Stomach (tissue), 4 donors: ENCODE data around the gene ARHGAP24.

Source experiments
- CTCF ChIP-seq, 7 experiments: fragments of 450-650 bp in 4 of 7; fragments of 200-600 bp in 3 of 7; sonication (generic) in 3 of 7; IDR thresholded peaks; one replicate each; pipeline ENCODE4 v1.5.1; 2016 to 2019; ENCODE audit warnings: antibody characterized with exemption in 7 of 7, control low read depth in 2 of 7, mild to moderate bottlenecking in 1 of 7
- POLR2A ChIP-seq, 4 donors: fragments of 450-650 bp; IDR thresholded peaks; one replicate each; pipeline ENCODE4 v1.6.1; 2016; ENCODE audit warnings: antibody characterized with exemption in 4 of 4, control low read depth in 2 of 4, mild to moderate bottlenecking in 1 of 4, moderate library complexity in 1 of 4

DNA sequence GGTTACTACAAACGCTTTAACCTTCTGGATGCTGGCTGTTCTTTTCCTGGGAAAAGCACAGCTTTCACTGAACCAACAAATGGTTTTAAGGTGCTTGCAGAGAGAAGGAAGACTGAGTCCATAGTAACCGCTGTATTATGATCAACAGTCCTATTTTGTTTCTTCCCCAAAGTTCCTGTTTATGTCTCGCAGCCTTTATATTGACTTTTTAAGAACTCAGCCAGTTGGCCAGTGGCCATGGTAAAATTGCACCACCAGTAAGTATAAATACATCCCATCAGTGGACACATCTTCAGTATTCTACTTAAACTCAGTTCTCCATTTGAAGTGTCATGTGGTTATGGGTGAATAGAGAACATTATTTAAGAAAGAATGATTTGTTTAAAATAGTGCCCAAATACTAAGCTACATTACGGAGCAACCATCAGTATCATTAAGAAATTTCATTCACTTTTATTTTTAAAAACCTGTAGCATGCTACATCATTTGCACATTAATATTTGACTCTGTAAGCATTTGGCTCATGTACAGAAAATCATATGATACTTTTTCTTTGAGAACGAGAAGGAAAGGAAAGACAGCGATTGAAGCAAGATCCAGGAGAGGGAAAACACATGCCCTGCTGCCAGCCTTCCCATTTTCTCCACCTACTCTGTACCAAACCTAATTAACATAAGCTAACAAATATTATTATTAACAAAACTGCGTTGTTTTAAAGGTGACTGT is 287.0 kb downstream of the ARHGAP24 start:
- no peak for TF ChIP-seq CTCF (IDR thresholded peaks at IDR 0.05)
- no peak for TF ChIP-seq POLR2A (IDR thresholded peaks at IDR 0.05)
